NCI-H1436 (cell line): ENCODE measurements around the gene ELL2.
"Not testable (repeated sequence)": the region's sequence is repeated elsewhere in the genome, so short reads cannot be mapped to it uniquely, and the experiment has no call there.

Experiments
- DNase-seq: peaks from one replicate; lab custom pipeline; 2025; lab: John Stamatoyannopoulos, UW

Gene ELL2

GRCh38 chr5:95930141-95930930, 31.3 kb downstream of the ELL2 start:
- DNase-seq, result no peak

GRCh38 chr5:95928724-95929253, 32.9 kb downstream of the ELL2 start:
- no peak for DNase-seq

- DNase-seq, result no peak
These were observed 33.5 kb downstream of the ELL2 start for GRCh38 chr5:95927927-95928723.

- not testable (repeated sequence) for DNase-seq
These were observed 34.4 kb downstream of the ELL2 start for GRCh38 chr5:95927300-95927699.

- no peak for DNase-seq
These were observed 35.7 kb downstream of the ELL2 start for GRCh38 chr5:95925939-95926338.

GRCh38 chr5:95925378-95925744, 36.3 kb downstream of the ELL2 start:
- DNase-seq, result no peak

- no peak for DNase-seq
These were observed 36.8 kb downstream of the ELL2 start for GRCh38 chr5:95924720-95925377.

GRCh38 chr5:95923918-95924544, 37.6 kb downstream of the ELL2 start:
- DNase-seq, result no peak

- DNase-seq, result no peak
These were observed 38.9 kb downstream of the ELL2 start for GRCh38 chr5:95922798-95923197.

- DNase-seq, result no peak
These were observed 40.1 kb downstream of the ELL2 start for GRCh38 chr5:95921501-95921900.

GRCh38 chr5:95920822-95921221, 40.8 kb downstream of the ELL2 start:
- DNase-seq, result no peak

- no peak for DNase-seq
These were observed 42.0 kb downstream of the ELL2 start for GRCh38 chr5:95919658-95920057.

GRCh38 chr5:95918421-95919006, 43.1 kb downstream of the ELL2 start:
- no peak for DNase-seq

- DNase-seq, result no peak
These were observed 44.4 kb downstream of the ELL2 start for GRCh38 chr5:95917207-95917606.

GRCh38 chr5:95916687-95917085, 45.0 kb downstream of the ELL2 start:
- DNase-seq, result no peak

GRCh38 chr5:95915999-95916686, 45.5 kb downstream of the ELL2 start:
- DNase-seq, result no peak

GRCh38 chr5:95913663-95914062, 48.0 kb downstream of the ELL2 start:
- DNase-seq, result no peak

- DNase-seq, result no peak
These were observed 49.6 kb downstream of the ELL2 start for GRCh38 chr5:95912029-95912428.

GRCh38 chr5:95910521-95910920, 51.1 kb downstream of the ELL2 start:
- no peak for DNase-seq

- no peak for DNase-seq
These were observed 51.9 kb downstream of the ELL2 start for GRCh38 chr5:95909738-95910137.

GRCh38 chr5:95908799-95909198, 52.9 kb downstream of the ELL2 start:
- no peak for DNase-seq
